Smooth muscle cell (in vitro differentiated cells): ENCODE measurements around the gene MT1H. TPM values are rescaled to one million over a fixed set of nuclear protein-coding genes. Genes with fewer than 3 reads are reported as not detected.

Experiments used
- DNase-seq: peaks from one replicate; lab custom pipeline; 2025; ENCODE audit not compliant: unreplicated experiment; lab: John Stamatoyannopoulos, UW
- H2AFZ ChIP-seq: fragments of 200-600 bp; sonication (generic); 2 replicates; pipeline ENCODE4 v1.6.0; 2016; ENCODE audit warnings: antibody characterized with exemption, low read depth, mild to moderate bottlenecking
- H3F3A ChIP-seq: fragments of 200-600 bp; sonication (generic); 2 replicates; pipeline ENCODE4 v1.6.0; 2017; ENCODE audit warnings: antibody characterized with exemption, low read depth
- H3K27ac ChIP-seq: fragments of 200-600 bp; sonication (generic); 2 replicates; pipeline ENCODE4 v1.5.1; 2016; ENCODE audit warnings: low read depth, mild to moderate bottlenecking
- H3K27me3 ChIP-seq: fragments of 200-600 bp; sonication (generic); 2 replicates; pipeline ENCODE4 v1.6.1; 2016; ENCODE audit warnings: low read depth, mild to moderate bottlenecking
- H3K36me3 ChIP-seq: fragments of 200-600 bp; sonication (generic); 2 replicates; pipeline ENCODE4 v1.5.1; 2016; ENCODE audit warnings: low read depth
- H3K4me1 ChIP-seq: fragments of 200-600 bp; sonication (generic); 2 replicates; pipeline ENCODE4 v1.5.1; 2016; ENCODE audit warnings: low read depth
- H3K4me2 ChIP-seq: fragments of 200-600 bp; sonication (generic); 2 replicates; pipeline ENCODE4 v1.6.0; 2016; ENCODE audit warnings: mild to moderate bottlenecking
- H3K4me3 ChIP-seq: fragments of 200-600 bp; sonication (generic); 2 replicates; pipeline ENCODE4 v1.5.1; 2016; ENCODE audit warnings: mild to moderate bottlenecking
- H3K79me2 ChIP-seq: fragments of 200-600 bp; sonication (generic); 2 replicates; pipeline ENCODE4 v1.6.0; 2016; ENCODE audit warnings: low read depth, mild to moderate bottlenecking
- H3K9ac ChIP-seq: fragments of 200-600 bp; sonication (generic); 2 replicates; pipeline ENCODE4 v1.6.0; 2016; ENCODE audit warnings: low read depth
- H3K9me3 ChIP-seq: fragments of 200-600 bp; sonication (generic); replicated peaks from 2 replicates; pipeline ENCODE4 v1.5.1; 2016; ENCODE audit warnings: low read depth
- H4K20me1 ChIP-seq: fragments of 200-600 bp; sonication (generic); 2 replicates; pipeline ENCODE4 v1.6.0; 2016; ENCODE audit warnings: low read depth
- CTCF ChIP-seq: fragments of 200-600 bp; sonication (generic); IDR thresholded peaks from 2 replicates; pipeline ENCODE4 v1.5.1; 2017; ENCODE audit warnings: borderline replicate concordance, mild to moderate bottlenecking, antibody characterized with exemption; ENCODE audit not compliant: insufficient read depth, poor library complexity, severe bottlenecking
- WGBS: methylation state at CpG from one replicate; pipeline ENCODE4 v1.1.7; 2016; ENCODE audit warnings: low lambda C conversion rate; 5-methylcytosine and 5-hydroxymethylcytosine counted together
- polyA plus RNA-seq: library from polyadenylated mRNA; unstranded; fragments of >200 nt; fragmentation: Nextera tagmentation; extraction: Ambion mirVana; gene quantifications from 2 replicates; pipeline ENCODE4 v1.2.1, GENCODE V29; 2016
- total RNA-seq: library from RNA; depleted of rRNA; stranded (reverse); fragments of >200 nt; gene quantifications from 2 replicates; pipeline ENCODE4 v1.2.3, GENCODE V29; 2014

The MT1H gene
- total and polyA plus RNA-seq, 2 experiments from 2014 or later, result not detected

DNA sequence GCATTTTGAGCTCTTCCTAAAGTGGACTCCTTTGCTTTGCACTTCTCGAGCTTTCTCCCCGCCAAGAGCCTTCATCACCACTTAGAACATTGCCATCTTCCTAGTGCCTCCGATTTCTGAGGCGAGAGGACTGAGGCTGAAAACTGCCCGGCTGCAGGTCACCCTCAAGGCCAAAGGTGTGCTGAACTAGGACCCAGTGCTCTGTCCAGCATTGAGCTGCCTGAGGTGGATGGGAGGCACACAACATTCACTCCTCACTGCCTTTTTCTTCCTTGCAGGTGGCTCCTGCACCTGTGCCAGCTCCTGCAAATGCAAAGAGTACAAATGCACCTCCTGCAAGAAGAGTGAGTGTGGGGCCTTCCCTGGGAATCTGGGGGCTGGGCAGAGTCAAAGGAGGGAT lies 25.8 kb upstream of the MT1H start:
- Histone ChIP-seq H3K4me3 (peak overlapping the region; percentile 23), H3K4me1 (peaks cover 4% of the 10 kb centered on the region), H3K27me3 (peaks cover 100% of the 10 kb centered on the region), H3K36me3 (no peaks in the 10 kb centered on the region), H3K9me3 (no peaks in the 10 kb centered on the region), H3K9ac (no peak overlapping the region), H3F3A (no peaks in the 10 kb centered on the region), H4K20me1 (no peaks in the 10 kb centered on the region), H3K27ac (no peak overlapping the region), H3K79me2 (no peaks in the 10 kb centered on the region), H3K4me2 (no peak overlapping the region), H2AFZ (no peak overlapping the region)
- 73% methylated on average over 5 of the region's 5 CpGs for WGBS
- TF ChIP-seq CTCF, result no peak
- no peak for DNase-seq

DNA sequence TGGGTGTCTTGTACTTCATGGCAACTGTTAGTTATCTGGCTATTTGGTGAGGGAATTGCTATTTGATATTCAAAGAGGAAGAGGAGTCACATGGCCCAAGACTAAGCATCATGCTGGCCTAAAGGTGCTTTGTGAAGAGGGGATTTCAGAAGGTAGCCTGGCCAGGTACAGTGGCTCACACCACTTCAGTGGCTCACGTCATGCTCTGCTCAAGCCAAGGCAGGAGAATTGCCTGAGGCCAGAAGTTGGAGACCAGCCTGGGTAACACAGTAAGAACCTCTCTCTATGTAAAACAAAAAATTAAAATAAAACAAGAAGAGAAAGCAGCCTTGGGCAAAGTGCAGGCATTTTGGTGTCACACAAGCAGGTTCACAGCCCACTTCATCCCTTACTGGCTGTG lies 24.3 kb upstream of the MT1H start:
- H3K27ac ChIP-seq, result no peak overlapping the region
- H3F3A ChIP-seq, result no peaks in the 10 kb centered on the region
- H3K9ac ChIP-seq, result no peak overlapping the region
- H3K79me2 ChIP-seq, result no peaks in the 10 kb centered on the region
- no peak overlapping the region for H3K4me3 ChIP-seq
- H3K36me3 ChIP-seq, result no peaks in the 10 kb centered on the region
- H4K20me1 ChIP-seq, result no peaks in the 10 kb centered on the region
- H3K9me3 ChIP-seq, result no peaks in the 10 kb centered on the region
- DNase-seq, result no peak
- peaks cover 100% of the 10 kb centered on the region for H3K27me3 ChIP-seq
- TF ChIP-seq CTCF, result no peak
- H3K4me2 ChIP-seq, result no peak overlapping the region
- WGBS, result 44% methylated on average over 1 of the region's 1 CpG
- H2AFZ ChIP-seq, result no peak overlapping the region
- H3K4me1 ChIP-seq, result peaks cover 4% of the 10 kb centered on the region

- Histone ChIP-seq H2AFZ (no peak overlapping the region), H3K4me2 (no peak overlapping the region), H3K79me2 (no peaks in the 10 kb centered on the region), H3K4me3 (no peak overlapping the region), H3K9me3 (no peaks in the 10 kb centered on the region), H3K27ac (no peak overlapping the region), H3K36me3 (no peaks in the 10 kb centered on the region), H3F3A (no peaks in the 10 kb centered on the region), H3K4me1 (peaks cover 4% of the 10 kb centered on the region), H4K20me1 (no peaks in the 10 kb centered on the region), H3K9ac (no peak overlapping the region), H3K27me3 (peaks cover 100% of the 10 kb centered on the region)
- 0% methylated on average over 1 of the region's 1 CpG for WGBS
- TF ChIP-seq CTCF, result no peak
- no peak for DNase-seq
These were observed 23.8 kb upstream of the MT1H start for GRCh38 chr16:56645838-56646237.

- WGBS, result 32% methylated on average over 26 of the region's 33 CpGs
- H3K36me3 ChIP-seq, result no peaks in the 10 kb centered on the region
- no peak for TF ChIP-seq CTCF
- H2AFZ ChIP-seq, result no peak overlapping the region
- peaks cover 100% of the 10 kb centered on the region for H3K27me3 ChIP-seq
- H4K20me1 ChIP-seq, result no peaks in the 10 kb centered on the region
- peaks cover 4% of the 10 kb centered on the region for H3K4me1 ChIP-seq
- no peak overlapping the region for H3K4me2 ChIP-seq
- no peak overlapping the region for H3K4me3 ChIP-seq
- no peaks in the 10 kb centered on the region for H3K79me2 ChIP-seq
- no peak overlapping the region for H3K9ac ChIP-seq
- H3K27ac ChIP-seq, result no peak overlapping the region
- no peak for DNase-seq
- no peaks in the 10 kb centered on the region for H3F3A ChIP-seq
- no peaks in the 10 kb centered on the region for H3K9me3 ChIP-seq
These were observed 21.8 kb upstream of the MT1H start for GRCh38 chr16:56647641-56648431.
